Activated CD8-positive, alpha-beta T cell treated with anti-CD3 and anti-CD28 coated beads, Interleukin-2, amount 10 ng/mL, durations not matched to agents 7 days and 5 days (primary cell): Measurements from ENCODE around the gene QSOX2. TPM values are rescaled to one million over a fixed set of nuclear protein-coding genes. Genes with fewer than 3 reads are reported as not detected.
A peak's percentile ranks its signal among the peaks of the same experiment; 100 is the strongest.

ENCODE experiments used
- ATAC-seq: fragments of 150-1000 bp; cut with Tn5 transposase; one replicate; pipeline ENCODE4 v1.10.0; 2021; ENCODE audit warnings: moderate library complexity
- CTCF ChIA-PET: fragments of 350-600 bp; sonication (Branson Sonifier 250); formaldehyde crosslinking; loops from one replicate; lab custom pipeline; 2021; ENCODE audit warnings: antibody characterized with exemption; lab: Charles Lee
- POLR2A ChIA-PET: fragments of 350-600 bp; sonication (Branson Sonifier 250); formaldehyde crosslinking; loops from one replicate; lab custom pipeline; 2021; ENCODE audit warnings: antibody characterized with exemption; lab: Charles Lee
- DNase-seq: peaks from one replicate; pipeline ENCODE4 v3.0.0-alpha.2; 2020
- H3K27ac Mint-ChIP-seq: one replicate; pipeline ENCODE4 v1.8.0; 2021; ENCODE audit warnings: mild to moderate bottlenecking, mixed read lengths
- H3K27me3 Mint-ChIP-seq: one replicate; pipeline ENCODE4 v1.8.0; 2021; ENCODE audit warnings: low read depth, mixed read lengths
- H3K36me3 Mint-ChIP-seq: one replicate; pipeline ENCODE4 v1.8.0; 2021; ENCODE audit warnings: low read depth, mixed read lengths
- H3K4me1 Mint-ChIP-seq: one replicate; pipeline ENCODE4 v1.8.0; 2021; ENCODE audit warnings: low read depth, mixed read lengths
- H3K4me3 Mint-ChIP-seq: one replicate; pipeline ENCODE4 v1.8.0; 2021; ENCODE audit warnings: mild to moderate bottlenecking, mixed read lengths
- H3K9me3 Mint-ChIP-seq: one replicate; pipeline ENCODE4 v1.8.0; 2022; ENCODE audit warnings: mixed read lengths; ENCODE audit not compliant: insufficient read depth
- total RNA-seq, 2 experiments: library from RNA; stranded (reverse); gene quantifications; one replicate each; pipeline ENCODE4 v1.2.3, GENCODE V29; 2021

Gene QSOX2
- total RNA-seq, 2 experiments from 2014 or later: 11.4 to 12.6 TPM

DNA sequence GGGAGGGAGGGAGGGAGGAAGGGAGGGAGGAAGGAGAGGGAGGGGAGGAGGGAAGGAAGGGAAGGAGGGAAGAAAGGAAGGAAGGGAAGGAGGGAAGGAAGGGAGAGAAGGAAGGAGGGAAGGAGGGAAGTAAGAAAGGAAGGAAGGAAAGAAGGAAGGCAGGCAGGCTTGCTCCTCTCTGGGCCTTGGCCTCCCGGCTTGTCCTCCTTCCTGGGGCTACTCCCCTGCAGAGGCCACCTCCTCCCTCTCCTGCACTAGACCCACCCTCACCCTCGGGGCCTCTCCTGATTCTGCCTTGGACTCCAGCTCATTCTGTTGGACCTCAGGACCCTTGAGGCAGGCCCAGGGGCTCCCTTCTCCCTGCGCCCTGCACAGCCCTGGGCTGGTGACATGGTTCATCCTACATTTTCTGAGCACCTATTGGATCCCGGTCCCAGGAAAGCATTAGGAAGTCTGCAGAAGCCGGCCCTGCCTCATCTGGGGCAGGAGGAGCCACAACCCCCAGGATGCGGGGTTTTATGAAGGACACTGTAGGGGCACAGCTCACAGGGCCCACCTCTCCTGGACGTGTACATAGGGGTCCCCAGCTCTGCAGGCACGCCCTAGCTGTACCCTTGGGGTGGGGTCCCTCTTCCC, 63.7 kb downstream of the QSOX2 start:
- no peaks in the 10 kb centered on the region for H3K4me1 Mint-ChIP-seq
- no peaks in the 10 kb centered on the region for H3K27me3 Mint-ChIP-seq
- ChIA-PET CTCF (no interaction called here), POLR2A (no interaction called here)
- no peak overlapping the region for H3K27ac Mint-ChIP-seq
- no peaks in the 10 kb centered on the region for H3K9me3 Mint-ChIP-seq
- DNase-seq: no peak
- H3K36me3 Mint-ChIP-seq: no peaks in the 10 kb centered on the region
- H3K4me3 Mint-ChIP-seq: no peak overlapping the region
- ATAC-seq: no peak

DNA sequence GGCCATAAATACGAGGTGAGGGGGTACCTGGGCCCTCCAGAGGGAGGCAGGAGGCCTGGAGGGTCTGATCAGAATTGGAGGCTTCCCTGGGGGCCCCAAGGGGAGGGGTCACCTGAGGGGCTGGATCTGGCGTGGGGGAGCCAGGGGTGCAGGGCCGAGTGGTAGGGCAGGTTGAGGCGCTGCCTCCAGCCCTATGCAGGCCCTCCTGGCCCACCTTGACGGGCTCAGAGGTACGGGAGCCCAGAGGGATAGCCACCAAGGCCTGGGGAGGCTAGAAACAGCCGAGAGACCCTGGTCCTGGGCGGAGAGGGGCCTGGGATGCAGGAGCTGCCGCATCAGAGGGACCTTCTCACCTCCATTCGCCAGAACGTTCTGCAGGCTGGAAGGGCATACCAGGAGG, 65.0 kb downstream of the QSOX2 start:
- no peak for DNase-seq
- CTCF ChIA-PET: no interaction called here
- no peaks in the 10 kb centered on the region for H3K4me1 Mint-ChIP-seq

GRCh38 chr9:136179761-136180160, 65.9 kb downstream of the QSOX2 start:
- Mint-ChIP-seq H3K27ac (no peak overlapping the region), H3K36me3 (no peaks in the 10 kb centered on the region), H3K4me3 (no peak overlapping the region), H3K27me3 (no peaks in the 10 kb centered on the region), H3K9me3 (no peaks in the 10 kb centered on the region), H3K4me1 (no peaks in the 10 kb centered on the region)
- DNase-seq (no peak), ATAC-seq (no peak)
- ChIA-PET CTCF (no interaction called here), POLR2A (no interaction called here)

More for the DNA sequence above, 65.0 kb downstream of the QSOX2 start:
- POLR2A ChIA-PET: no interaction called here
- ATAC-seq: no peak
- Mint-ChIP-seq H3K4me3 (no peak overlapping the region), H3K27ac (no peak overlapping the region), H3K36me3 (no peaks in the 10 kb centered on the region), H3K9me3 (no peaks in the 10 kb centered on the region), H3K27me3 (no peaks in the 10 kb centered on the region)

GRCh38 chr9:136179101-136179616, 66.5 kb downstream of the QSOX2 start:
- POLR2A ChIA-PET: no interaction called here
- no peaks in the 10 kb centered on the region for H3K36me3 Mint-ChIP-seq
- no peak overlapping the region for H3K4me3 Mint-ChIP-seq

GRCh38 chr9:136178773-136179075, 66.9 kb downstream of the QSOX2 start:
- POLR2A ChIA-PET: no interaction called here
- no peaks in the 10 kb centered on the region for H3K9me3 Mint-ChIP-seq
- no peak overlapping the region for H3K27ac Mint-ChIP-seq

More at GRCh38 chr9:136179101-136179616, 66.5 kb downstream of the QSOX2 start:
- DNase-seq (no peak), ATAC-seq (no peak)
- H3K4me1 Mint-ChIP-seq: no peaks in the 10 kb centered on the region
- CTCF ChIA-PET: no interaction called here
- no peaks in the 10 kb centered on the region for H3K27me3 Mint-ChIP-seq
- H3K27ac Mint-ChIP-seq: no peak overlapping the region
- H3K9me3 Mint-ChIP-seq: no peaks in the 10 kb centered on the region

GRCh38 chr9:136178061-136178772, 67.4 kb downstream of the QSOX2 start:
- no peaks in the 10 kb centered on the region for H3K9me3 Mint-ChIP-seq
- ChIA-PET POLR2A (no interaction called here), CTCF (no interaction called here)
- ATAC-seq (no peak), DNase-seq (no peak)
- H3K4me1 Mint-ChIP-seq: no peaks in the 10 kb centered on the region
- no peaks in the 10 kb centered on the region for H3K27me3 Mint-ChIP-seq
- no peaks in the 10 kb centered on the region for H3K36me3 Mint-ChIP-seq
- no peak overlapping the region for H3K4me3 Mint-ChIP-seq
- H3K27ac Mint-ChIP-seq: no peak overlapping the region

More at GRCh38 chr9:136178773-136179075, 66.9 kb downstream of the QSOX2 start:
- no peak overlapping the region for H3K4me3 Mint-ChIP-seq
- H3K36me3 Mint-ChIP-seq: no peaks in the 10 kb centered on the region
- H3K4me1 Mint-ChIP-seq: no peaks in the 10 kb centered on the region
- H3K27me3 Mint-ChIP-seq: no peaks in the 10 kb centered on the region
- CTCF ChIA-PET: no interaction called here
- ATAC-seq: no peak
- DNase-seq: no peak

GRCh38 chr9:136177224-136177623, 68.4 kb downstream of the QSOX2 start:
- ATAC-seq: no peak
- Mint-ChIP-seq H3K4me3 (no peak overlapping the region), H3K36me3 (no peaks in the 10 kb centered on the region), H3K27ac (no peak overlapping the region), H3K9me3 (no peaks in the 10 kb centered on the region), H3K27me3 (no peaks in the 10 kb centered on the region), H3K4me1 (no peaks in the 10 kb centered on the region)
- ChIA-PET CTCF (no interaction called here), POLR2A (no interaction called here)
- no peak for DNase-seq

- CTCF ChIA-PET: no interaction called here
- no peak for ATAC-seq
Observed at GRCh38 chr9:136175616-136176197, 69.9 kb downstream of the QSOX2 start.

GRCh38 chr9:136174779-136175615, 70.6 kb downstream of the QSOX2 start:
- no peak overlapping the region for H3K4me3 Mint-ChIP-seq
- CTCF ChIA-PET: interaction anchor here (0.5 kb wide), 1 partner anchor 207 kb away, joined by 3 read pairs; no protein-coding TSS in a partner anchor
- H3K27ac Mint-ChIP-seq: no peak overlapping the region
- H3K27me3 Mint-ChIP-seq: no peaks in the 10 kb centered on the region
- no peaks in the 10 kb centered on the region for H3K36me3 Mint-ChIP-seq
- DNase-seq: no peak
- H3K4me1 Mint-ChIP-seq: no peaks in the 10 kb centered on the region
- no peaks in the 10 kb centered on the region for H3K9me3 Mint-ChIP-seq
- ATAC-seq: peak; percentile 37
- POLR2A ChIA-PET: no interaction called here

More at GRCh38 chr9:136175616-136176197, 69.9 kb downstream of the QSOX2 start:
- no peaks in the 10 kb centered on the region for H3K27me3 Mint-ChIP-seq
- POLR2A ChIA-PET: no interaction called here
- no peak for DNase-seq
- H3K4me1 Mint-ChIP-seq: no peaks in the 10 kb centered on the region
- H3K36me3 Mint-ChIP-seq: no peaks in the 10 kb centered on the region
- no peak overlapping the region for H3K4me3 Mint-ChIP-seq
- no peaks in the 10 kb centered on the region for H3K9me3 Mint-ChIP-seq
- no peak overlapping the region for H3K27ac Mint-ChIP-seq

GRCh38 chr9:136173648-136174290, 71.8 kb downstream of the QSOX2 start:
- CTCF ChIA-PET: no interaction called here
- H3K27ac Mint-ChIP-seq: no peak overlapping the region
- ATAC-seq (no peak), DNase-seq (no peak)
- H3K9me3 Mint-ChIP-seq: no peaks in the 10 kb centered on the region
- H3K36me3 Mint-ChIP-seq: no peaks in the 10 kb centered on the region
- POLR2A ChIA-PET: no interaction called here
- H3K4me1 Mint-ChIP-seq: no peaks in the 10 kb centered on the region
- no peak overlapping the region for H3K4me3 Mint-ChIP-seq
- no peaks in the 10 kb centered on the region for H3K27me3 Mint-ChIP-seq

DNA sequence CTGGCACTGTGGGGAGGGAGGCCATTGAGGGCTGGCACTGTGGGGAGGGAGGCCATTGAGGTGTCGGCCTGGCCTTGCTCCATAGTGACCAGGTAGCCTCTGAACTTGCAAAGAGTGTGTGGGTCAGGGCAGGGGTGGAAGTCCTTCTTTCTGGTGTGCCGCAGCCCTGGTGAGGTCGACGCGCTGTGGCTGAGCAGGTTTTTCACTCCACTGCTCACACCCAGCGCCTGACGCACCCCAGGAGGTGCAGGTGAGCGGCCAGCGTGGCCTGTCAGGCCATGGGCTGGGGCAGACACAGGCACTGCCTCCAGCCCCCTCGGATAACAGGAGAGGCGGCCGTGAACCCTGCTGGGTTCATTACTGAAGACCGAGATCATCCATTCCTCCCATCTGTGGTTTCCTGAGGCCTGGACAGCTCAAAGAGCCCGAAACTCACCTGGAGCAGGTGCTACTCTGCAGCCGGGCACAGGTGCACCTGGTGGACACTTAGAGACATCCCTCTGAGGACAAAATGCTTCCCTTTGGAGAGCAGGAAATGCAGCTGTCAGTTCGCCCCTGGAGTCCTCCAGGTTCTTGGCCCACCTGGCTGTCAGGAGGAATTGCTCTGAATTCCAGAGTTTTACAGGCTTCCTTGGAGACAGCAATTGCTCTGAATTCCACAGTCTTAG, 73.1 kb downstream of the QSOX2 start:
- Mint-ChIP-seq H3K27ac (no peak overlapping the region), H3K36me3 (no peaks in the 10 kb centered on the region), H3K4me3 (no peak overlapping the region), H3K9me3 (no peaks in the 10 kb centered on the region), H3K4me1 (no peaks in the 10 kb centered on the region), H3K27me3 (no peaks in the 10 kb centered on the region)
- POLR2A ChIA-PET: no interaction called here
- ATAC-seq (no peak), DNase-seq (no peak)
- CTCF ChIA-PET: interaction anchor here (1.1 kb wide), 1 partner anchor 13 kb away, joined by 3 read pairs; no protein-coding TSS in a partner anchor
